ENCODE measurements around the gene TRIO. TPM values are rescaled to one million over a fixed set of nuclear protein-coding genes. Genes with fewer than 3 reads are reported as not detected.

The TRIO gene
- polyA plus RNA-seq, 1 of the 3 experiments (the other 2 are of a cell fraction): 229 TPM

- TF ChIP-seq RXRA (IDR thresholded peaks at IDR 0.05; ENCODE audit: borderline replicate concordance, low read depth) (peak; percentile 88), RFX5 (IDR thresholded peaks at IDR 0.05; ENCODE audit: low read length) (no peak), PBX3 (IDR thresholded peaks at IDR 0.05) (no peak)
Measured at GRCh38 chr5:14270209-14270702, 127.1 kb downstream of the TRIO start (continued).

- no peak overlapping the region; a peak in 1 of 4 replicates for H3K27ac ChIP-seq (ENCODE audit: low read depth in 2 of 2, low read length in 1 of 2)
- H3K36me3 ChIP-seq (replicated peaks in 1 of 2; ENCODE audit: control insufficient read depth in 1 of 2, insufficient read depth in 2 of 2, low read length in 1 of 2): peaks cover 20 to 35% of the 10 kb centered on the region in 2 experiments
- TF ChIP-seq POLR2AphosphoS5 (IDR thresholded peaks at IDR 0.05; ENCODE audit: low read depth, low read length): no peak
- no peak for TF ChIP-seq MAX (IDR thresholded peaks at IDR 0.05; ENCODE audit: low read depth)
- no peak for TF ChIP-seq ELF1 (IDR thresholded peaks at IDR 0.05)
- no peak for TF ChIP-seq TEAD4 (IDR thresholded peaks at IDR 0.05; ENCODE audit: borderline replicate concordance, insufficient read depth)
- TF ChIP-seq EZH2phosphoT487 (IDR thresholded peaks at IDR 0.05; ENCODE audit: borderline replicate concordance, low read depth): no peak
- TF ChIP-seq NFIC (IDR thresholded peaks at IDR 0.05; ENCODE audit: borderline replicate concordance): no peak
- TF ChIP-seq YY1 (IDR thresholded peaks at IDR 0.05; ENCODE audit: low read depth): no peak
- no peak for TF ChIP-seq GATA2 (CRISPR knock-in tag; IDR thresholded peaks at IDR 0.05)
- no peak for TF ChIP-seq CHD2 (IDR thresholded peaks at IDR 0.05; ENCODE audit: low read length, partially characterized antibody)
- TF ChIP-seq TCF12 (IDR thresholded peaks at IDR 0.05): no peak
- no peak for TF ChIP-seq FOSL2 (IDR thresholded peaks at IDR 0.05; ENCODE audit: borderline replicate concordance, low read depth)
- no peak for TF ChIP-seq EP300 (IDR thresholded peaks at IDR 0.05; ENCODE audit: borderline replicate concordance in 1 of 2, low read depth in 1 of 2, low read length in 1 of 2)
- no peak for TF ChIP-seq REST (IDR thresholded peaks at IDR 0.05; ENCODE audit: low read depth, low read length)
- TF ChIP-seq SMC3 (IDR thresholded peaks at IDR 0.05; ENCODE audit: low read depth, low read length): no peak
- no peak for TF ChIP-seq IRF3 (IDR thresholded peaks at IDR 0.05; ENCODE audit: low read depth, low read length)
- TF ChIP-seq CTCF (IDR thresholded peaks at IDR 0.05): no peak
- TF ChIP-seq RAD21 (IDR thresholded peaks at IDR 0.05; ENCODE audit: low read length): no peak
- TF ChIP-seq GABPA (IDR thresholded peaks at IDR 0.05; ENCODE audit: low read depth): no peak
- ChIA-PET POLR2A (no interaction called here), CTCF (interaction anchor here (1.7 to 3.1 kb wide), 3 partner anchors 18 to 164 kb away, joined by 7 to 20 read pairs (median 17); partner anchors contain the start of gene TRIO)
- no peaks in the 10 kb centered on the region for H3K9me3 ChIP-seq
- H3K4me1 ChIP-seq (ENCODE audit: control insufficient read depth in 1 of 2, insufficient read depth in 2 of 2, low read depth in 1 of 2, low read length in 1 of 2): peaks cover 24 to 31% of the 10 kb centered on the region in 2 experiments
- H3K9me2 ChIP-seq: no peaks in the 10 kb centered on the region
- H3K4me2 ChIP-seq: no peak overlapping the region
- no peak for DNase-seq
- peaks cover 19% of the 10 kb centered on the region for H3F3A ChIP-seq (replicated peaks; ENCODE audit: insufficient read depth)
- no peak overlapping the region for H3K4me3 ChIP-seq (ENCODE audit: low read depth in 2 of 2, low read length in 1 of 2)
- no peaks in the 10 kb centered on the region for H3K27me3 ChIP-seq (ENCODE audit: insufficient read depth)
- peaks cover 100% of the 10 kb centered on the region for H3K79me2 ChIP-seq (ENCODE audit: insufficient read depth)
- peaks cover 26% of the 10 kb centered on the region for H4K20me1 ChIP-seq (ENCODE audit: insufficient read depth)
- H2AFZ ChIP-seq (ENCODE audit: low read depth): no peak overlapping the region
- no peak overlapping the region for H3K9ac ChIP-seq
- WGBS (ENCODE audit: low lambda C conversion rate): 94% methylated on average over 4 of the region's 4 CpGs
Measured at GRCh38 chr5:14272548-14273205, 129.5 kb downstream of the TRIO start.
